Adrenal gland (tissue), 5 donors: Measurements from ENCODE around the gene ADPRM.

Source experiments
- POLR2A ChIP-seq, 2 donors: fragments of 450-650 bp; IDR thresholded peaks; one replicate each; pipeline ENCODE4 v1.6.1; 2017; ENCODE audit warnings: antibody characterized with exemption in 2 of 2, mild to moderate bottlenecking in 2 of 2, moderate library complexity in 1 of 2
- TF ChIP-seq, protein P1 (sequence below), 6 experiments: fragments of 450-650 bp in 4 of 6; fragments of 200-600 bp in 2 of 6; sonication (generic) in 1 of 6; IDR thresholded peaks; 1 replicate in 5 of 6; 2 replicates in 1 of 6; pipeline versions ENCODE4 v1.5.1 to v1.8.0; 2016 to 2021; ENCODE audit warnings: antibody characterized with exemption in 6 of 6, mild to moderate bottlenecking in 2 of 6, moderate library complexity in 1 of 6
- donor health status: DM: no; HTN: no; CAD: no.

DNA sequence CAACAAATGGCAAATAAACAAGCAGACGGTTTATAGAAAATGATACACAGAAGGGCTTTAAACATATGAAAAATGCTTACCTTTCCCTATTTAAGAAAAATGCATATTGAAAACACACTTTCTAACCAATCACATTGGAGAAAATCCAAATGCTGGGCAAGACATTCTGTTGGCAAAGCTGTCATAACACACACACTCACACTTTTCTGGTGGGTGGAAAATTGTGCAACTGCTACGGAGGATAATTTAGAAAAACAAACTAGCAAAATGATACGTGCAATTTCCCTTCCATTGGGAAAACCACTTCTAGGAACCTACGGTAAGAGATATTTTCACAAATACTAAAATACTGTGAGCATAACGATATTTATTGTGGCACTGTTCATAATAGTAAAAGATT lies 30.5 kb upstream of the ADPRM start:
- TF ChIP-seq, protein P1, sequence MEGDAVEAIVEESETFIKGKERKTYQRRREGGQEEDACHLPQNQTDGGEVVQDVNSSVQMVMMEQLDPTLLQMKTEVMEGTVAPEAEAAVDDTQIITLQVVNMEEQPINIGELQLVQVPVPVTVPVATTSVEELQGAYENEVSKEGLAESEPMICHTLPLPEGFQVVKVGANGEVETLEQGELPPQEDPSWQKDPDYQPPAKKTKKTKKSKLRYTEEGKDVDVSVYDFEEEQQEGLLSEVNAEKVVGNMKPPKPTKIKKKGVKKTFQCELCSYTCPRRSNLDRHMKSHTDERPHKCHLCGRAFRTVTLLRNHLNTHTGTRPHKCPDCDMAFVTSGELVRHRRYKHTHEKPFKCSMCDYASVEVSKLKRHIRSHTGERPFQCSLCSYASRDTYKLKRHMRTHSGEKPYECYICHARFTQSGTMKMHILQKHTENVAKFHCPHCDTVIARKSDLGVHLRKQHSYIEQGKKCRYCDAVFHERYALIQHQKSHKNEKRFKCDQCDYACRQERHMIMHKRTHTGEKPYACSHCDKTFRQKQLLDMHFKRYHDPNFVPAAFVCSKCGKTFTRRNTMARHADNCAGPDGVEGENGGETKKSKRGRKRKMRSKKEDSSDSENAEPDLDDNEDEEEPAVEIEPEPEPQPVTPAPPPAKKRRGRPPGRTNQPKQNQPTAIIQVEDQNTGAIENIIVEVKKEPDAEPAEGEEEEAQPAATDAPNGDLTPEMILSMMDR (IDR thresholded peaks at IDR 0.05), result no peak
- no peak for TF ChIP-seq POLR2A (IDR thresholded peaks at IDR 0.05)
